ENCODE data around the gene LRP1B.

DNA sequence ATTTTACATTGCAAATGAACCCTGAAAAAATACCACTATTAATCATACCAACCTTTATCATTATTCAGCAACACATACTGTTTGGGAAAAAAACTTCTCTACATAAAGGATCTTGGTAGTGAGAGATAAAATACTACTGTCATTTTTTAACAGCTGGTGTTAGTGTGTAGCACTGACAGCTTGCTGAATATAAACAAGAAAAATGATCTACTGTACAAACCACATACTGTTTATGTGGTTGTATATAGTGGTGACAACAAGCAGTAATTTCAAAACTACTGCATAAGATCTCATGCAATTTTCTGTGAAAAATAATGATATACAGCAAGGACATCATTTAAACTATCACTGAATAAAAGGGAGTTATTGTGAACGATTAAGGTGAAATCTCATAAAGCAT, 601.2 kb downstream of the LRP1B start:
- TF ChIP-seq POLR2A (IDR thresholded peaks at IDR 0.05; ENCODE audit: low read length) (no peak), ZC3H11A (IDR thresholded peaks at IDR 0.05) (no peak), CHD4 (IDR thresholded peaks at IDR 0.05; ENCODE audit: borderline replicate concordance) (no peak), KDM5A (IDR thresholded peaks at IDR 0.05) (no peak), RAD21 (conservative IDR thresholded peaks at IDR 0.05 in 1 of 2, IDR thresholded peaks at IDR 0.05 in 1 of 2) (no peak), EP300 (IDR thresholded peaks at IDR 0.05) (no peak), HOXA7 (CRISPR knock-in tag; IDR thresholded peaks at IDR 0.05) (no peak), JUN (IDR thresholded peaks at IDR 0.05) (no peak)
- TF ChIP-seq, protein P1, sequence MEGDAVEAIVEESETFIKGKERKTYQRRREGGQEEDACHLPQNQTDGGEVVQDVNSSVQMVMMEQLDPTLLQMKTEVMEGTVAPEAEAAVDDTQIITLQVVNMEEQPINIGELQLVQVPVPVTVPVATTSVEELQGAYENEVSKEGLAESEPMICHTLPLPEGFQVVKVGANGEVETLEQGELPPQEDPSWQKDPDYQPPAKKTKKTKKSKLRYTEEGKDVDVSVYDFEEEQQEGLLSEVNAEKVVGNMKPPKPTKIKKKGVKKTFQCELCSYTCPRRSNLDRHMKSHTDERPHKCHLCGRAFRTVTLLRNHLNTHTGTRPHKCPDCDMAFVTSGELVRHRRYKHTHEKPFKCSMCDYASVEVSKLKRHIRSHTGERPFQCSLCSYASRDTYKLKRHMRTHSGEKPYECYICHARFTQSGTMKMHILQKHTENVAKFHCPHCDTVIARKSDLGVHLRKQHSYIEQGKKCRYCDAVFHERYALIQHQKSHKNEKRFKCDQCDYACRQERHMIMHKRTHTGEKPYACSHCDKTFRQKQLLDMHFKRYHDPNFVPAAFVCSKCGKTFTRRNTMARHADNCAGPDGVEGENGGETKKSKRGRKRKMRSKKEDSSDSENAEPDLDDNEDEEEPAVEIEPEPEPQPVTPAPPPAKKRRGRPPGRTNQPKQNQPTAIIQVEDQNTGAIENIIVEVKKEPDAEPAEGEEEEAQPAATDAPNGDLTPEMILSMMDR (IDR thresholded peaks at IDR 0.05) = no peak
- TF ChIP-seq, protein P2, sequence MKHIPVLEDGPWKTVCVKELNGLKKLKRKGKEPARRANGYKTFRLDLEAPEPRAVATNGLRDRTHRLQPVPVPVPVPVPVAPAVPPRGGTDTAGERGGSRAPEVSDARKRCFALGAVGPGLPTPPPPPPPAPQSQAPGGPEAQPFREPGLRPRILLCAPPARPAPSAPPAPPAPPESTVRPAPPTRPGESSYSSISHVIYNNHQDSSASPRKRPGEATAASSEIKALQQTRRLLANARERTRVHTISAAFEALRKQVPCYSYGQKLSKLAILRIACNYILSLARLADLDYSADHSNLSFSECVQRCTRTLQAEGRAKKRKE (CRISPR knock-in tag; IDR thresholded peaks at IDR 0.05; ENCODE audit: low read depth) = no peak
- TF ChIP-seq, protein P3, sequence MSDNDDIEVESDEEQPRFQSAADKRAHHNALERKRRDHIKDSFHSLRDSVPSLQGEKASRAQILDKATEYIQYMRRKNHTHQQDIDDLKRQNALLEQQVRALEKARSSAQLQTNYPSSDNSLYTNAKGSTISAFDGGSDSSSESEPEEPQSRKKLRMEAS (IDR thresholded peaks at IDR 0.05) = no peak
- TF ChIP-seq, protein P4, sequence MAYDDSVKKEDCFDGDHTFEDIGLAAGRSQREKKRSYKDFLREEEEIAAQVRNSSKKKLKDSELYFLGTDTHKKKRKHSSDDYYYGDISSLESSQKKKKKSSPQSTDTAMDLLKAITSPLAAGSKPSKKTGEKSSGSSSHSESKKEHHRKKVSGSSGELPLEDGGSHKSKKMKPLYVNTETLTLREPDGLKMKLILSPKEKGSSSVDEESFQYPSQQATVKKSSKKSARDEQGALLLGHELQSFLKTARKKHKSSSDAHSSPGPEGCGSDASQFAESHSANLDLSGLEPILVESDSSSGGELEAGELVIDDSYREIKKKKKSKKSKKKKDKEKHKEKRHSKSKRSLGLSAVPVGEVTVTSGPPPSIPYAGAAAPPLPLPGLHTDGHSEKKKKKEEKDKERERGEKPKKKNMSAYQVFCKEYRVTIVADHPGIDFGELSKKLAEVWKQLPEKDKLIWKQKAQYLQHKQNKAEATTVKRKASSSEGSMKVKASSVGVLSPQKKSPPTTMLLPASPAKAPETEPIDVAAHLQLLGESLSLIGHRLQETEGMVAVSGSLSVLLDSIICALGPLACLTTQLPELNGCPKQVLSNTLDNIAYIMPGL (CRISPR knock-in tag; IDR thresholded peaks at IDR 0.05; ENCODE audit: borderline replicate concordance) = no peak
- TF ChIP-seq, protein P5, sequence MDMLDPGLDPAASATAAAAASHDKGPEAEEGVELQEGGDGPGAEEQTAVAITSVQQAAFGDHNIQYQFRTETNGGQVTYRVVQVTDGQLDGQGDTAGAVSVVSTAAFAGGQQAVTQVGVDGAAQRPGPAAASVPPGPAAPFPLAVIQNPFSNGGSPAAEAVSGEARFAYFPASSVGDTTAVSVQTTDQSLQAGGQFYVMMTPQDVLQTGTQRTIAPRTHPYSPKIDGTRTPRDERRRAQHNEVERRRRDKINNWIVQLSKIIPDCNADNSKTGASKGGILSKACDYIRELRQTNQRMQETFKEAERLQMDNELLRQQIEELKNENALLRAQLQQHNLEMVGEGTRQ (IDR thresholded peaks at IDR 0.05) = no peak
- TF ChIP-seq, protein P6, sequence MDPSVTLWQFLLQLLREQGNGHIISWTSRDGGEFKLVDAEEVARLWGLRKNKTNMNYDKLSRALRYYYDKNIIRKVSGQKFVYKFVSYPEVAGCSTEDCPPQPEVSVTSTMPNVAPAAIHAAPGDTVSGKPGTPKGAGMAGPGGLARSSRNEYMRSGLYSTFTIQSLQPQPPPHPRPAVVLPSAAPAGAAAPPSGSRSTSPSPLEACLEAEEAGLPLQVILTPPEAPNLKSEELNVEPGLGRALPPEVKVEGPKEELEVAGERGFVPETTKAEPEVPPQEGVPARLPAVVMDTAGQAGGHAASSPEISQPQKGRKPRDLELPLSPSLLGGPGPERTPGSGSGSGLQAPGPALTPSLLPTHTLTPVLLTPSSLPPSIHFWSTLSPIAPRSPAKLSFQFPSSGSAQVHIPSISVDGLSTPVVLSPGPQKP (IDR thresholded peaks at IDR 0.05; ENCODE audit: low read depth, low read length) = no peak

All from A549 (cell line).